Breast epithelium (tissue), 3 donors: ENCODE data around the gene ELP2.

Experiments
- POLR2A ChIP-seq: fragments of 450-650 bp; IDR thresholded peaks from one replicate; pipeline ENCODE4 v1.6.1; 2016; ENCODE audit warnings: antibody characterized with exemption, mild to moderate bottlenecking, moderate library complexity
- TF ChIP-seq, protein P1 (sequence below), 3 donors: fragments of 450-650 bp; IDR thresholded peaks; one replicate each; pipeline ENCODE4 v1.5.1; 2016 to 2017; ENCODE audit warnings: antibody characterized with exemption in 3 of 3, mild to moderate bottlenecking in 3 of 3, moderate library complexity in 3 of 3

DNA sequence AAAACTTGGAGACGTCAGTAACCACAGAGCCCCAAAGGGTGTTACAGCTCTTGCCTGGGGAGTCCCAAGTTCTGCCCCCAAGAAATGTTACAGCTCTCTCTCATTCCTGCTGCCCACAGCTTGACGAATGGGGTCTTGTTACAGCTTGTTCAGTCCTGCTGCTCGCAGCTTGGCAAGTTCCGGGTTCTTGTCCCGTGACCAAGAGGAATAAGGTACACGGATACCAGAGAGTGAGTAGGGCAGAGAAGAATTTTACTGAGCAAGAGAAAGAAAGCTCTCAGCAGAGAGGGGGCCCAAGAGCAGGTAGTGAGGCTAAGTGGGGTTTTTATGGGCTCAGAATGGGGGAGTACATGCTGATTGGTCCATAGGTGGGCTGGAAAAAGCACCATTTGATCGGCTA is 27.8 kb upstream of the ELP2 start:
- no peak for TF ChIP-seq POLR2A
- TF ChIP-seq, protein P1, sequence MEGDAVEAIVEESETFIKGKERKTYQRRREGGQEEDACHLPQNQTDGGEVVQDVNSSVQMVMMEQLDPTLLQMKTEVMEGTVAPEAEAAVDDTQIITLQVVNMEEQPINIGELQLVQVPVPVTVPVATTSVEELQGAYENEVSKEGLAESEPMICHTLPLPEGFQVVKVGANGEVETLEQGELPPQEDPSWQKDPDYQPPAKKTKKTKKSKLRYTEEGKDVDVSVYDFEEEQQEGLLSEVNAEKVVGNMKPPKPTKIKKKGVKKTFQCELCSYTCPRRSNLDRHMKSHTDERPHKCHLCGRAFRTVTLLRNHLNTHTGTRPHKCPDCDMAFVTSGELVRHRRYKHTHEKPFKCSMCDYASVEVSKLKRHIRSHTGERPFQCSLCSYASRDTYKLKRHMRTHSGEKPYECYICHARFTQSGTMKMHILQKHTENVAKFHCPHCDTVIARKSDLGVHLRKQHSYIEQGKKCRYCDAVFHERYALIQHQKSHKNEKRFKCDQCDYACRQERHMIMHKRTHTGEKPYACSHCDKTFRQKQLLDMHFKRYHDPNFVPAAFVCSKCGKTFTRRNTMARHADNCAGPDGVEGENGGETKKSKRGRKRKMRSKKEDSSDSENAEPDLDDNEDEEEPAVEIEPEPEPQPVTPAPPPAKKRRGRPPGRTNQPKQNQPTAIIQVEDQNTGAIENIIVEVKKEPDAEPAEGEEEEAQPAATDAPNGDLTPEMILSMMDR (IDR thresholded peaks at IDR 0.05): no peak
